GM21576 (cell line): ENCODE measurements around the gene OLFM2.
"Not testable (repeated sequence)": the region's sequence is repeated elsewhere in the genome, so short reads cannot be mapped to it uniquely, and the experiment has no call there.

Experiments
- ATAC-seq: cut with Tn5 transposase; IDR thresholded peaks from one replicate; pipeline ENCODE4 v1.9.1; 2021; ENCODE audit warnings: mild to moderate bottlenecking, moderate library complexity; ENCODE audit not compliant: unreplicated experiment

OLFM2 gene

GRCh38 chr19:9836021-9836420, 100.3 kb downstream of the OLFM2 start:
- ATAC-seq, result no peak

- ATAC-seq, result no peak
Measured at GRCh38 chr19:9835507-9835949, 100.8 kb downstream of the OLFM2 start.

GRCh38 chr19:9834726-9835506, 101.4 kb downstream of the OLFM2 start, which contains the start of gene PIN1:
Gene PIN1, plus strand, starts transcription at chr19:9835318. Its CDS starts 27 bp downstream, at chr19:9835345.
- ATAC-seq, result peak; percentile 95

GRCh38 chr19:9834307-9834725, 102.0 kb downstream of the OLFM2 start:
- ATAC-seq, result no peak

- ATAC-seq, result no peak
Measured at GRCh38 chr19:9828551-9829063, 107.7 kb downstream of the OLFM2 start.

- ATAC-seq, result peak; percentile 86
Measured at GRCh38 chr19:9827289-9828238, 108.8 kb downstream of the OLFM2 start, which contains the start of gene UBL5. Gene UBL5, plus strand, starts transcription at chr19:9827918. Its CDS starts 420 bp downstream, at chr19:9828338.

GRCh38 chr19:9823816-9824215, 112.5 kb downstream of the OLFM2 start:
- no peak for ATAC-seq

GRCh38 chr19:9820034-9820433, 116.3 kb downstream of the OLFM2 start:
- ATAC-seq, result not testable (repeated sequence)

- ATAC-seq, result no peak
Measured at GRCh38 chr19:9819596-9819909, 116.8 kb downstream of the OLFM2 start.

GRCh38 chr19:9818734-9819595, 117.3 kb downstream of the OLFM2 start, which contains the start of gene FBXL12:
Gene FBXL12, minus strand, starts transcription at chr19:9819079. Its CDS starts 266 bp downstream, at chr19:9818813.
- peak; percentile 82 for ATAC-seq

GRCh38 chr19:9818175-9818733, 118.1 kb downstream of the OLFM2 start:
- ATAC-seq, result no peak

GRCh38 chr19:9811139-9811538, 125.2 kb downstream of the OLFM2 start:
- no peak for ATAC-seq

- no peak for ATAC-seq
Measured at GRCh38 chr19:9808855-9809824, 127.2 kb downstream of the OLFM2 start.

GRCh38 chr19:9806803-9807202, 129.5 kb downstream of the OLFM2 start:
- no peak for ATAC-seq
